ENCODE measurements around the gene KCNQ2. TPM values are rescaled to one million over a fixed set of nuclear protein-coding genes. Genes with fewer than 3 reads are reported as not detected.

The KCNQ2 gene
- total and polyA plus RNA-seq, 9 donors: not detected

DNA sequence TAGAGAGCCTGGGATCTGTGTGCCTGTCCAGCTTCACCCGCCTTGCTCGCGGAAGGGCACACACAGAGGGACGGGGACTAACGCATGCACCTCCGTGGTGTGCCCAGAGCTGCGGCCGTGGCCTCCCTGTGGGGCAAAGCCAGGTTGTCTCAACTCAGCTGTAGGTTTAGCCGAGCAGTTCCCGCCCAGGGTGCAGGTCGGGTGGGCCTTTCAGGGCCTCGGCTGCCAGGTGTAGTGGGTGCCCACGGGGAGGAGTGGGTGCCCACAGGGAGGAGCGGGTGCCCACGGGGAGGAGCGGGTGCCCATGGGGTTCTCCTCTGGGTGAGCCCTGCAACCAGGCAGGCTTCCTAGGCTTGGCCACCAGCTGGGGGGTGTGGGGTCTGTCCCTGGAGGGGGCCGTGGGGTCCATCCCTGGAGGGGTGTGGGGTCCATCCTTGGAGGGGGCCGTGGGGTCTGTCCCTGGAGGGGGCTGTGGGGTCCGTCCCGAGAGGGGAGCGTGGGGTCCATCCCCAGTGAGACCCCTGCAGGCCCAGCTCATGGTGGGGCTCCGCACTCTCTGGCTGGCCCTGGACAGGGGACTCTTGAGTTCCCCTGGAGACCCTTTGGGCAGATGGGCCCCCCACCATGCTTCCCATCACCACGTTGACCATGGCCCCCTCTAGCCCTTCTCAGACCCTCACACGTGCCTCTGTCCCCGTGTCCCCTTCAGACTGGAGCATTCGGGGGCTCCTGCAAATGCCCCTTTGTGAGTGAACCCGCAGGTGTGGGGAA lies 73.5 kb downstream of the KCNQ2 start:
- TF ChIP-seq EP300 (IDR thresholded peaks at IDR 0.05): no peak
- TF ChIP-seq CTCF (IDR thresholded peaks at IDR 0.05): no peak
- TF ChIP-seq POLR2A (IDR thresholded peaks at IDR 0.05): no peak
- H3K27ac ChIP-seq: no peak overlapping the region
- no peaks in the 10 kb centered on the region for H3K36me3 ChIP-seq
- intact Hi-C loops (cut with DNase I): no loop called here
- no peak overlapping the region for H3K4me3 ChIP-seq
- no peaks in the 10 kb centered on the region for H3K27me3 ChIP-seq
- H3K9me3 ChIP-seq: no peaks in the 10 kb centered on the region
- DNase-seq: no peak
- no peaks in the 10 kb centered on the region for H3K4me1 ChIP-seq (ENCODE audit: insufficient read depth)
- 77 to 85% (median 78%) methylated on average over 23 to 27 of the region's 27 CpGs for WGBS, 3 donors

GRCh38 chr20:63397946-63398450 lies 74.5 kb downstream of the KCNQ2 start:
- no peaks in the 10 kb centered on the region for H3K36me3 ChIP-seq
- H3K9me3 ChIP-seq: no peaks in the 10 kb centered on the region
- DNase-seq: no peak
- no peak overlapping the region for H3K4me3 ChIP-seq
- no peak overlapping the region for H3K27ac ChIP-seq
- intact Hi-C loops (cut with DNase I): no loop called here
- TF ChIP-seq CTCF (IDR thresholded peaks at IDR 0.05) (no peak), EP300 (IDR thresholded peaks at IDR 0.05) (no peak), POLR2A (IDR thresholded peaks at IDR 0.05) (no peak)
- H3K27me3 ChIP-seq: no peaks in the 10 kb centered on the region
- 79 to 80% (median 80%) methylated on average over 23 to 25 of the region's 25 CpGs for WGBS, 3 donors
- H3K4me1 ChIP-seq (ENCODE audit: insufficient read depth): no peaks in the 10 kb centered on the region

DNA sequence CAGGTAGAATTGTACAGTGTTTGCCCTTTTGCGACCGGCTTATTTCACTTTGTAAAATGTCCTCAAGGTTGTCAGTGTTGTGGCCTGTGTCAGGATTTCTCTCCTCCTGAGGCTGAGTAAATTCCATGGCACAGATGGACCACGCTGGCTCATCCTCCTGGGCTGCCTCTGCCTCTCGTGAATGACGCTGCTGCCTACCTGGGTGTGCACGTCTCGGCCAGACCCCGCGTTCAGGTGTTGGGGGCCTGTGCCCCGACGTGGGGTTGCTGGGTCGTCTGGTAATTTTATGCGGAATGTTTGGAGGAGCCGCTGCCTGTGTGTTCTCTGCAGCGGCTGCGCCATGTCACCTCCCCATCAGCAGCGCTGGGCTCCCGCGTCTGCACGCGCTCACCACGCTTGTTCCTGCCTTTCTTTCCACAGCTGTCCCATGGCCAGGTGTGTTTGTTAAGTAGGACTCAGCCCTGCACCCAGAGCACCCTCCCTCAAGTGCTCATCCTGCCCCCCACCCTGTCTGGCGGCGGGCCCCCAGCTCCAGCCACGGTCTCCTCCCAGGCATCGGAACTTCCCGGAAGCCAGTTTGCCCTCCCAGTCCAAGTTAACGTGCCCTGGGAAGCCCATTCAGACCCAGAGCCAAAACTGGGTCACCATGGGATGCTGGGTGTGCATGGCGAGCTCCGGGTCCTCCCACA lies 75.2 kb downstream of the KCNQ2 start:
- 78 to 85% (median 82%) methylated on average over 30 of the region's 30 CpGs for WGBS, 3 donors
- no peaks in the 10 kb centered on the region for H3K4me1 ChIP-seq (ENCODE audit: insufficient read depth)
- no peak overlapping the region for H3K4me3 ChIP-seq
- DNase-seq: no peak
- intact Hi-C loops (cut with DNase I): no loop called here
- no peaks in the 10 kb centered on the region for H3K36me3 ChIP-seq
- H3K27ac ChIP-seq: no peak overlapping the region
- H3K27me3 ChIP-seq: no peaks in the 10 kb centered on the region
- no peaks in the 10 kb centered on the region for H3K9me3 ChIP-seq
- TF ChIP-seq POLR2A (IDR thresholded peaks at IDR 0.05): no peak
- TF ChIP-seq CTCF (IDR thresholded peaks at IDR 0.05): no peak
- no peak for TF ChIP-seq EP300 (IDR thresholded peaks at IDR 0.05)

GRCh38 chr20:63396300-63396699 lies 76.2 kb downstream of the KCNQ2 start:
- Histone ChIP-seq H3K36me3 (no peaks in the 10 kb centered on the region), H3K27me3 (no peaks in the 10 kb centered on the region), H3K9me3 (no peaks in the 10 kb centered on the region), H3K4me3 (no peak overlapping the region), H3K27ac (no peak overlapping the region), H3K4me1 (ENCODE audit: insufficient read depth) (no peaks in the 10 kb centered on the region)
- no peak for DNase-seq
- 79 to 80% (median 79%) methylated on average over 12 of the region's 12 CpGs for WGBS, 3 donors
- TF ChIP-seq CTCF (IDR thresholded peaks at IDR 0.05): no peak
- TF ChIP-seq EP300 (IDR thresholded peaks at IDR 0.05): no peak
- no peak for TF ChIP-seq POLR2A (IDR thresholded peaks at IDR 0.05)
- intact Hi-C loops (cut with DNase I): no loop called here

Measured in ovary (tissue), 9 donors.